HK-2 (cell line): Measurements from ENCODE around the gene SDK2.

Source experiments
- DNase-seq: peaks from one replicate; pipeline ENCODE4 v3.0.0-alpha.2; 2018; ENCODE audit not compliant: unreplicated experiment

SDK2 gene

GRCh38 chr17:73555199-73555960 is 88.9 kb downstream of the SDK2 start:
- no peak for DNase-seq

- DNase-seq = no peak
These were observed 89.7 kb downstream of the SDK2 start for GRCh38 chr17:73554498-73554897.

GRCh38 chr17:73553311-73553710 is 90.9 kb downstream of the SDK2 start:
- no peak for DNase-seq

- DNase-seq = no peak
These were observed 91.8 kb downstream of the SDK2 start for GRCh38 chr17:73552300-73553048.

GRCh38 chr17:73551759-73552158 is 92.5 kb downstream of the SDK2 start:
- no peak for DNase-seq

- no peak for DNase-seq
These were observed 93.1 kb downstream of the SDK2 start for GRCh38 chr17:73551144-73551543.

- DNase-seq = peak; percentile 13
These were observed 93.7 kb downstream of the SDK2 start for GRCh38 chr17:73550556-73550955.

GRCh38 chr17:73549841-73550430 is 94.3 kb downstream of the SDK2 start:
- DNase-seq = no peak

- DNase-seq = no peak
These were observed 95.5 kb downstream of the SDK2 start for GRCh38 chr17:73548620-73549311.

- no peak for DNase-seq
These were observed 96.5 kb downstream of the SDK2 start for GRCh38 chr17:73547790-73548189.

- DNase-seq = no peak
These were observed 97.3 kb downstream of the SDK2 start for GRCh38 chr17:73546770-73547536.

- DNase-seq = no peak
These were observed 98.1 kb downstream of the SDK2 start for GRCh38 chr17:73546114-73546513.

- DNase-seq = no peak
These were observed 98.9 kb downstream of the SDK2 start for GRCh38 chr17:73545109-73546032.

- no peak for DNase-seq
These were observed 99.9 kb downstream of the SDK2 start for GRCh38 chr17:73544333-73544732.

- no peak for DNase-seq
These were observed 101.9 kb downstream of the SDK2 start for GRCh38 chr17:73542323-73542722.

GRCh38 chr17:73541561-73541981 is 102.7 kb downstream of the SDK2 start:
- no peak for DNase-seq

- no peak for DNase-seq
These were observed 103.1 kb downstream of the SDK2 start for GRCh38 chr17:73541111-73541510.

GRCh38 chr17:73539166-73539565 is 105.1 kb downstream of the SDK2 start:
- no peak for DNase-seq

- no peak for DNase-seq
These were observed 105.8 kb downstream of the SDK2 start for GRCh38 chr17:73538445-73538844.
